ENCODE results near the gene FNIP1. TPM values are rescaled to one million over a fixed set of nuclear protein-coding genes. Genes with fewer than 3 reads are reported as not detected.

Gene FNIP1
- total and polyA plus RNA-seq, 9 of the 15 experiments (the other 6 are each of a cell fraction or from before 2014, with no cell fraction given), result 5.0 to 32.8 (median 18.4) TPM

GRCh38 chr5:131796793-131797693 lies at the start of gene FNIP1 (continued):
- TF ChIP-seq RERE (CRISPR knock-in tag; IDR thresholded peaks at IDR 0.05; ENCODE audit: borderline replicate concordance), result peak; percentile 3; the same call in 1 of the 2 replicates
- peak; percentile 96 for TF ChIP-seq ZNF431 (CRISPR knock-in tag; IDR thresholded peaks at IDR 0.05)
- peak; percentile 91; the same call in 1 of the 2 replicates for TF ChIP-seq ATF6 (CRISPR knock-in tag; IDR thresholded peaks at IDR 0.05)
- no peak for TF ChIP-seq STAG1 (CRISPR knock-in tag; IDR thresholded peaks at IDR 0.05; ENCODE audit: borderline replicate concordance)
- peak; percentile 79 for TF ChIP-seq RBBP5 (IDR thresholded peaks at IDR 0.05; ENCODE audit: borderline replicate concordance, insufficient read depth, low read length, poor library complexity, severe bottlenecking)
- TF ChIP-seq TAF9B (IDR thresholded peaks at IDR 0.05; ENCODE audit: partially characterized antibody), result peak; percentile 76
- TF ChIP-seq JUN (IDR thresholded peaks at IDR 0.05; ENCODE audit: borderline replicate concordance, low read depth, low read length), result peak; percentile 90
- TF ChIP-seq JUN (CRISPR knock-in tag; IDR thresholded peaks at IDR 0.05; ENCODE audit: borderline replicate concordance), result peak; percentile 95
- TF ChIP-seq ZNF274 (IDR thresholded peaks at IDR 0.05; ENCODE audit: borderline replicate concordance, low read depth, low read length), result no peak
- no peak for TF ChIP-seq CHD1 (IDR thresholded peaks at IDR 0.05; ENCODE audit: low read length)
- no peak for TF ChIP-seq HMG20A (CRISPR knock-in tag; conservative IDR thresholded peaks at IDR 0.05)
- peak; percentile 92 for TF ChIP-seq JUND (IDR thresholded peaks at IDR 0.05; ENCODE audit: borderline replicate concordance, low read depth, low read length)
- TF ChIP-seq JUND (tag; IDR thresholded peaks at IDR 0.05; ENCODE audit: borderline replicate concordance, low read depth, low read length), result peak; percentile 71; the same call in 1 of the 3 replicates
- no peak for TF ChIP-seq RBM34 (IDR thresholded peaks at IDR 0.05; ENCODE audit: borderline replicate concordance, insufficient read depth, low read length)
- TF ChIP-seq JUNB (CRISPR knock-in tag; conservative IDR thresholded peaks at IDR 0.05), result peak; percentile 48; the same call in 1 of the 2 replicates
- 0 out of 2 replicates have a peak, but pooled peaks have one; percentile 48 for TF ChIP-seq BRD4 (IDR thresholded peaks at IDR 0.05)
- peak; percentile 69 for TF ChIP-seq ZNF436 (CRISPR knock-in tag; IDR thresholded peaks at IDR 0.05)

All from K562 (cell line).